Chondrocyte (in vitro differentiated cells): ENCODE results near the gene ZNF655. TPM values are rescaled to one million over a fixed set of nuclear protein-coding genes. Genes with fewer than 3 reads are reported as not detected.

Experiments
- DNase-seq: peaks from one replicate; pipeline ENCODE4 v3.0.0; 2021; ENCODE audit warnings: mixed read lengths, low spot score
- H3K27ac Mint-ChIP-seq: one replicate; pipeline ENCODE4 v1.8.0; 2021; ENCODE audit warnings: mild to moderate bottlenecking, moderate library complexity, mixed read lengths; ENCODE audit not compliant: unreplicated experiment
- H3K27me3 Mint-ChIP-seq: 2 replicates; pipeline ENCODE4 v1.8.0; 2021; ENCODE audit warnings: low read depth, mixed read lengths
- H3K36me3 Mint-ChIP-seq: 2 replicates; pipeline ENCODE4 v1.8.0; 2021; ENCODE audit warnings: low read depth, mixed read lengths
- H3K4me1 Mint-ChIP-seq: 2 replicates; pipeline ENCODE4 v1.8.0; 2021; ENCODE audit warnings: low read depth, mild to moderate bottlenecking, mixed read lengths
- H3K4me3 Mint-ChIP-seq: one replicate; pipeline ENCODE4 v1.8.0; 2021; ENCODE audit warnings: mild to moderate bottlenecking, moderate library complexity, mixed read lengths; ENCODE audit not compliant: unreplicated experiment
- H3K9me3 Mint-ChIP-seq: 2 replicates; pipeline ENCODE4 v1.8.0; 2021; ENCODE audit warnings: low read depth, mixed read lengths
- total RNA-seq: library from RNA; stranded (reverse); gene quantifications from 3 replicates; pipeline ENCODE4 v1.2.1, GENCODE V29; 2021
- TF ChIP-seq, protein P1 (sequence below): fragments of 200-600 bp; sonication (generic); IDR thresholded peaks from 2 replicates; pipeline ENCODE4 v1.5.0; 2021; ENCODE audit warnings: antibody characterized with exemption, mild to moderate bottlenecking, moderate library complexity

The ZNF655 gene
- total RNA-seq, 1 donor from 2014 or later = 38.8 TPM

GRCh38 chr7:99588868-99589267 is 30.4 kb downstream of the ZNF655 start:
- TF ChIP-seq, protein P1, sequence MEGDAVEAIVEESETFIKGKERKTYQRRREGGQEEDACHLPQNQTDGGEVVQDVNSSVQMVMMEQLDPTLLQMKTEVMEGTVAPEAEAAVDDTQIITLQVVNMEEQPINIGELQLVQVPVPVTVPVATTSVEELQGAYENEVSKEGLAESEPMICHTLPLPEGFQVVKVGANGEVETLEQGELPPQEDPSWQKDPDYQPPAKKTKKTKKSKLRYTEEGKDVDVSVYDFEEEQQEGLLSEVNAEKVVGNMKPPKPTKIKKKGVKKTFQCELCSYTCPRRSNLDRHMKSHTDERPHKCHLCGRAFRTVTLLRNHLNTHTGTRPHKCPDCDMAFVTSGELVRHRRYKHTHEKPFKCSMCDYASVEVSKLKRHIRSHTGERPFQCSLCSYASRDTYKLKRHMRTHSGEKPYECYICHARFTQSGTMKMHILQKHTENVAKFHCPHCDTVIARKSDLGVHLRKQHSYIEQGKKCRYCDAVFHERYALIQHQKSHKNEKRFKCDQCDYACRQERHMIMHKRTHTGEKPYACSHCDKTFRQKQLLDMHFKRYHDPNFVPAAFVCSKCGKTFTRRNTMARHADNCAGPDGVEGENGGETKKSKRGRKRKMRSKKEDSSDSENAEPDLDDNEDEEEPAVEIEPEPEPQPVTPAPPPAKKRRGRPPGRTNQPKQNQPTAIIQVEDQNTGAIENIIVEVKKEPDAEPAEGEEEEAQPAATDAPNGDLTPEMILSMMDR = no peak
- Mint-ChIP-seq H3K4me3 (no peak overlapping the region), H3K4me1 (no peaks in the 10 kb centered on the region), H3K27me3 (peaks cover 6% of the 10 kb centered on the region), H3K27ac (no peak overlapping the region), H3K9me3 (no peaks in the 10 kb centered on the region), H3K36me3 (no peaks in the 10 kb centered on the region)
- DNase-seq = no peak

- Mint-ChIP-seq H3K4me1 (no peaks in the 10 kb centered on the region), H3K27me3 (no peaks in the 10 kb centered on the region), H3K9me3 (no peaks in the 10 kb centered on the region), H3K27ac (no peak overlapping the region), H3K4me3 (no peak overlapping the region), H3K36me3 (no peaks in the 10 kb centered on the region)
- DNase-seq = no peak
- TF ChIP-seq, protein P1 = no peak
These were observed 36.7 kb downstream of the ZNF655 start for GRCh38 chr7:99594948-99595745.

GRCh38 chr7:99596408-99596955 is 38.0 kb downstream of the ZNF655 start:
- no peaks in the 10 kb centered on the region for H3K9me3 Mint-ChIP-seq

DNA sequence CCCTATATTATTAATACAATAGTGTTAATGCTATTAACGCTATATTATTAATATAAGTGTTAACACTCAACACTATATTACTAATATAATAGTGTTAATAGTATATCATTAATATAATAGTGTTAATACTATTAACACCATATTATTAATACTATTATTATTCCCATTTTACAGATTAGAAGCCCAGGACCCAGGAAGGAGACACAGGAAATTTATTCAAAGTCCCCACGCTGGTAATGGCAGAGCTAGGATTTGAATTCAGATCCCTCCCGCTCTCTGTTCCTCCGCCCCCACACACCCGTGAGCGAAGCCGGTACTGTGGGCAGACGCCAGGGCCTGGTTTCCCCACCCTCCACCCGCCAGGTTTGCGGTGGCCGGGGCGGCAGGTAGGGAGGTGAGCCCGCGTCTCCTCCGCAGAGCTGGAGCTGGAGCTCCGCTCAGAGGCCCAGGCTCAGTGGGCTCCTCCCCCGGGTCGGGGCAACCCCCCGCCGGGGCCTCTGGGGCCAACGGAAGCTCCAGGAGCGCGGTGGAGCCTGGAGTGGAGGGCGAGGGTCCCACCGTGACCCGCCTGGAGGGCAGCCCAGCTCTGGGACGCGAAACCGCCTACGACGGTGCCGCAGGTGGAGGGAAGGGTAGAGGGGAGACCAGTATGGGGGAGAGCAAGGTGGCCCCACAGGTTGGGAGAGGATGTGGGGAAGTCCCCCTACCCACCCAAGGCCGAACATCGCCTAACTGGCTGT is 39.5 kb downstream of the ZNF655 start, which contains the start of gene TMEM225B:
Gene TMEM225B, plus strand, starts transcription at position 506 of the 740 bp plus-strand sequence. CDS start 6,122 bp downstream, outside the sequence.
- no peak within 1 kb of the TSS for H3K4me3 Mint-ChIP-seq
- H3K36me3 Mint-ChIP-seq = no peaks in the 10 kb centered on the region
- no peak for DNase-seq
- TF ChIP-seq, protein P1 = no peak
- no peaks in the 10 kb centered on the region for H3K9me3 Mint-ChIP-seq
- no peaks in the 10 kb centered on the region for H3K4me1 Mint-ChIP-seq
- H3K27ac Mint-ChIP-seq = no peak within 1 kb of the TSS
- no peaks in the 10 kb centered on the region for H3K27me3 Mint-ChIP-seq

More at GRCh38 chr7:99596408-99596955, 38.0 kb downstream of the ZNF655 start:
- Mint-ChIP-seq H3K27ac (no peak overlapping the region), H3K4me1 (no peaks in the 10 kb centered on the region), H3K36me3 (no peaks in the 10 kb centered on the region), H3K27me3 (no peaks in the 10 kb centered on the region), H3K4me3 (no peak overlapping the region)
- TF ChIP-seq, protein P1 = no peak
- no peak for DNase-seq

GRCh38 chr7:99599836-99600235 is 41.4 kb downstream of the ZNF655 start:
- no peaks in the 10 kb centered on the region for H3K4me1 Mint-ChIP-seq
- DNase-seq = no peak
- H3K27me3 Mint-ChIP-seq = no peaks in the 10 kb centered on the region
- H3K4me3 Mint-ChIP-seq = no peak overlapping the region
- no peak overlapping the region for H3K27ac Mint-ChIP-seq
- H3K9me3 Mint-ChIP-seq = no peaks in the 10 kb centered on the region
- no peaks in the 10 kb centered on the region for H3K36me3 Mint-ChIP-seq
- TF ChIP-seq, protein P1 = no peak
